Measurements from ENCODE around the gene VEPH1.

Gene VEPH1

GRCh38 chr3:157388976-157389375, 114.2 kb downstream of the VEPH1 start:
- no peak overlapping the region for H3K27ac ChIP-seq
- H3K9me3 ChIP-seq, result no peaks in the 10 kb centered on the region
- no peaks in the 10 kb centered on the region for H3K36me3 ChIP-seq
- H3K27me3 ChIP-seq, result no peaks in the 10 kb centered on the region
- H3K4me1 ChIP-seq (ENCODE audit: control insufficient read depth in 1 of 2, insufficient read depth in 1 of 2, low read depth in 1 of 2, low read length in 1 of 2), result no peaks in the 10 kb centered on the region
- no peak overlapping the region for H3K4me3 ChIP-seq (ENCODE audit: low read depth in 1 of 2, low read length in 1 of 2)
- no peak for TF ChIP-seq CTCF (IDR thresholded peaks at IDR 0.05)

- H3K4me1 ChIP-seq (ENCODE audit: control insufficient read depth in 1 of 2, insufficient read depth in 1 of 2, low read depth in 1 of 2, low read length in 1 of 2), result no peaks in the 10 kb centered on the region
- H3K36me3 ChIP-seq, result no peaks in the 10 kb centered on the region
- TF ChIP-seq CTCF (IDR thresholded peaks at IDR 0.05), result no peak
- no peaks in the 10 kb centered on the region for H3K9me3 ChIP-seq
- H3K27ac ChIP-seq, result no peak overlapping the region
- H3K27me3 ChIP-seq, result no peaks in the 10 kb centered on the region
- H3K4me3 ChIP-seq (ENCODE audit: low read depth in 1 of 2, low read length in 1 of 2), result no peak overlapping the region
Measured at GRCh38 chr3:157387708-157388435, 115.3 kb downstream of the VEPH1 start.

GRCh38 chr3:157384491-157384890, 118.7 kb downstream of the VEPH1 start:
- H3K9me3 ChIP-seq, result no peaks in the 10 kb centered on the region
- H3K27me3 ChIP-seq, result no peaks in the 10 kb centered on the region
- no peaks in the 10 kb centered on the region for H3K36me3 ChIP-seq
- no peaks in the 10 kb centered on the region for H3K4me1 ChIP-seq (ENCODE audit: control insufficient read depth in 1 of 2, insufficient read depth in 1 of 2, low read depth in 1 of 2, low read length in 1 of 2)
- H3K27ac ChIP-seq, result no peak overlapping the region
- no peak overlapping the region for H3K4me3 ChIP-seq (ENCODE audit: low read depth in 1 of 2, low read length in 1 of 2)
- TF ChIP-seq CTCF (IDR thresholded peaks at IDR 0.05), result no peak

GRCh38 chr3:157384031-157384430, 119.2 kb downstream of the VEPH1 start:
- no peaks in the 10 kb centered on the region for H3K27me3 ChIP-seq
- no peak overlapping the region for H3K4me3 ChIP-seq (ENCODE audit: low read depth in 1 of 2, low read length in 1 of 2)
- no peak overlapping the region for H3K27ac ChIP-seq
- no peak for TF ChIP-seq CTCF (IDR thresholded peaks at IDR 0.05)
- no peaks in the 10 kb centered on the region for H3K9me3 ChIP-seq
- no peaks in the 10 kb centered on the region for H3K4me1 ChIP-seq (ENCODE audit: control insufficient read depth in 1 of 2, insufficient read depth in 1 of 2, low read depth in 1 of 2, low read length in 1 of 2)
- H3K36me3 ChIP-seq, result no peaks in the 10 kb centered on the region

GRCh38 chr3:157381606-157382005, 121.6 kb downstream of the VEPH1 start:
- Histone ChIP-seq H3K4me3 (ENCODE audit: low read depth in 1 of 2, low read length in 1 of 2) (no peak overlapping the region), H3K36me3 (no peaks in the 10 kb centered on the region), H3K4me1 (ENCODE audit: control insufficient read depth in 1 of 2, insufficient read depth in 1 of 2, low read depth in 1 of 2, low read length in 1 of 2) (no peaks in the 10 kb centered on the region), H3K27me3 (no peaks in the 10 kb centered on the region), H3K27ac (no peak overlapping the region), H3K9me3 (no peaks in the 10 kb centered on the region)
- TF ChIP-seq CTCF (IDR thresholded peaks at IDR 0.05), result no peak

Data from neutrophil (primary cell).